ENCODE data around the gene MPIG6B. TPM values are rescaled to one million over a fixed set of nuclear protein-coding genes. Genes with fewer than 3 reads are reported as not detected.

The MPIG6B gene
- 1 to 10 TPM in 3 of 6 donors, under 1 TPM in 2, not detected in 1; 0.30 to 4.1 (median 1.2) TPM for total RNA-seq

GRCh38 chr6:31723245-31723979 lies at the start of gene MPIG6B:
MPIG6B (plus strand) TSS chr6:31723373; CDS start chr6:31723384, 11 bp downstream.
- Histone ChIP-seq H3K36me3 (peaks cover 0 to 24% (median 2%) of the 10 kb centered on the region in 4 donors), H3K27ac (peak within 1 kb of the TSS in 1 of 4 donors; percentile 93), H3K4me1 (peaks cover 23 to 32% (median 26%) of the 10 kb centered on the region in 4 donors), H3K9me3 (no peaks in the 10 kb centered on the region), H3K27me3 (no peaks in the 10 kb centered on the region), H3K4me3 (no peak within 1 kb of the TSS)
- 69 to 81% methylated on average over 29 to 42 of the region's 46 CpGs for WGBS, 2 donors
- DNase-seq: no peak
- no peak for ATAC-seq (ENCODE audit: low FRiP score in 2 of 2)
- TF ChIP-seq EP300 (IDR thresholded peaks at IDR 0.05) (no peak), POLR2A (IDR thresholded peaks at IDR 0.05) (no peak), POLR2AphosphoS5 (IDR thresholded peaks at IDR 0.05) (no peak), CTCF (IDR thresholded peaks at IDR 0.05) (no peak)

GRCh38 chr6:31676322-31676903 lies 46.8 kb upstream of the MPIG6B start:
- peaks cover 7 to 12% (median 11%) of the 10 kb centered on the region in 4 donors for H3K4me1 ChIP-seq
- H3K36me3 ChIP-seq: peaks cover 5 to 31% (median 22%) of the 10 kb centered on the region in 4 donors
- H3K4me3 ChIP-seq: no peak overlapping the region
- TF ChIP-seq CTCF (IDR thresholded peaks at IDR 0.05): no peak
- TF ChIP-seq EP300 (IDR thresholded peaks at IDR 0.05): no peak
- TF ChIP-seq POLR2AphosphoS5 (IDR thresholded peaks at IDR 0.05): no peak
- no peak for TF ChIP-seq POLR2A (IDR thresholded peaks at IDR 0.05)
- H3K9me3 ChIP-seq: no peaks in the 10 kb centered on the region
- DNase-seq (no peak), ATAC-seq (ENCODE audit: low FRiP score in 2 of 2) (no peak)
- no peaks in the 10 kb centered on the region for H3K27me3 ChIP-seq
- H3K27ac ChIP-seq: no peak overlapping the region
- 73 to 84% methylated on average over 4 of the region's 4 CpGs for WGBS, 2 donors

- 75 to 80% methylated on average over 6 of the region's 6 CpGs for WGBS, 2 donors
- no peaks in the 10 kb centered on the region for H3K9me3 ChIP-seq
- no peak for DNase-seq
- TF ChIP-seq POLR2AphosphoS5 (IDR thresholded peaks at IDR 0.05): no peak
- TF ChIP-seq POLR2A (IDR thresholded peaks at IDR 0.05): no peak
- no peak for TF ChIP-seq CTCF (IDR thresholded peaks at IDR 0.05)
- TF ChIP-seq EP300 (IDR thresholded peaks at IDR 0.05): no peak
- no peak overlapping the region for H3K27ac ChIP-seq
- peaks cover 2 to 26% (median 17%) of the 10 kb centered on the region in 4 donors for H3K36me3 ChIP-seq
- H3K27me3 ChIP-seq: no peaks in the 10 kb centered on the region
- no peak for ATAC-seq (ENCODE audit: low FRiP score in 2 of 2)
- no peak overlapping the region for H3K4me3 ChIP-seq
- H3K4me1 ChIP-seq: peaks cover 12 to 17% (median 14%) of the 10 kb centered on the region in 4 donors
Measured at GRCh38 chr6:31676904-31677303, 46.3 kb upstream of the MPIG6B start.

- WGBS, 2 donors: 70 to 73% methylated on average over 8 of the region's 8 CpGs
- ATAC-seq (ENCODE audit: low FRiP score in 2 of 2) (no peak), DNase-seq (no peak)
- Histone ChIP-seq H3K27me3 (no peaks in the 10 kb centered on the region), H3K4me3 (no peak overlapping the region), H3K4me1 (peaks cover 12 to 17% (median 14%) of the 10 kb centered on the region in 4 donors), H3K27ac (no peak overlapping the region), H3K36me3 (peaks cover 0 to 15% (median 7%) of the 10 kb centered on the region in 4 donors), H3K9me3 (no peaks in the 10 kb centered on the region)
- no peak for TF ChIP-seq CTCF (IDR thresholded peaks at IDR 0.05)
- TF ChIP-seq POLR2AphosphoS5 (IDR thresholded peaks at IDR 0.05): no peak
- TF ChIP-seq POLR2A (IDR thresholded peaks at IDR 0.05): no peak
- TF ChIP-seq EP300 (IDR thresholded peaks at IDR 0.05): no peak
Measured at GRCh38 chr6:31677955-31678354, 45.2 kb upstream of the MPIG6B start.

Data from upper lobe of left lung (tissue), 6 donors.